Ovary (tissue), 9 donors: ENCODE data around the gene BRAP. TPM values are rescaled to one million over a fixed set of nuclear protein-coding genes. Genes with fewer than 3 reads are reported as not detected.
"Not testable (repeated sequence)": the region's sequence is repeated elsewhere in the genome, so short reads cannot be mapped to it uniquely, and the experiment has no call there.

ENCODE experiments used
- DNase-seq, 5 donors: peaks; one replicate each; pipeline ENCODE4 v3.0.0-alpha.2; 2019 to 2020
- H3K27ac ChIP-seq, 2 donors: fragments of 200-600 bp; one replicate each; pipeline versions ENCODE4 v1.5.1 to v1.8.0; 2019 to 2022
- H3K27me3 ChIP-seq: fragments of 200-600 bp; one replicate; pipeline ENCODE4 v1.8.0; 2022
- H3K36me3 ChIP-seq: fragments of 200-600 bp; sonication (generic); one replicate; pipeline ENCODE4 v1.5.1; 2019
- H3K4me1 ChIP-seq: one replicate; pipeline ENCODE4 v1.8.1; 2013; ENCODE audit warnings: mild to moderate bottlenecking, moderate library complexity; ENCODE audit not compliant: insufficient read depth
- H3K4me3 ChIP-seq: fragments of 200-600 bp; sonication (generic); one replicate; pipeline ENCODE4 v1.5.1; 2017
- H3K9me3 ChIP-seq, 2 donors: fragments of 200-600 bp in 1 of 2; sonication (generic) in 1 of 2; one replicate each; pipeline versions ENCODE4 v1.5.1 to v1.8.1; 2013 to 2019; ENCODE audit warnings: mild to moderate bottlenecking in 1 of 2, moderate library complexity in 1 of 2
- EP300 ChIP-seq: sonication (generic); formaldehyde crosslinking; IDR thresholded peaks from one replicate; pipeline ENCODE4 v1.6.1; 2017; ENCODE audit warnings: antibody characterized with exemption
- POLR2A ChIP-seq: fragments of 450-650 bp; IDR thresholded peaks from one replicate; pipeline ENCODE4 v1.6.1; 2017; ENCODE audit warnings: antibody characterized with exemption, mild to moderate bottlenecking, moderate library complexity
- WGBS, 3 donors: extraction: QIAGEN DNeasy Blood & Tissue Kit in 1 of 3; methylation state at CpG; one replicate each; pipeline versions ENCODE4 v1.1.5 to v1.1.7; 2013 to 2017; 5-methylcytosine and 5-hydroxymethylcytosine counted together
- intact Hi-C, 4 donors: fragments of 100-400 bp; cut with DNase I; formaldehyde crosslinking; loops; one replicate each; pipeline versions ENCODE4 v1.11.0 to v1.15.1; 2022 to 2023
- polyA plus RNA-seq, 2 donors: library from polyadenylated mRNA; stranded (reverse); fragments of 200-250 nt in 1 of 2; fragments of 350-450 nt in 1 of 2; fragmentation: Illumina TruSeq in 1 of 2; extraction: RNeasy Lipid Tissue Mini Kit (QIAGEN cat#74804) in 1 of 2; gene quantifications; one replicate each; pipeline ENCODE4 v1.2.3, GENCODE V29; 2013 to 2014
- total RNA-seq, 7 donors: library from RNA; depleted of rRNA in 2 of 7; stranded (reverse); fragments of >200 nt in 2 of 7; fragmentation: NEBNext Ultra II Directional in 3 of 7; extraction: Animal tissue kit (Norgen Biotek cat#: 25700) in 3 of 7; gene quantifications; one replicate each; pipeline versions ENCODE4 v1.1.0 to v1.2.4, GENCODE V29; 2016 to 2023
- TF ChIP-seq, protein P1 (sequence below), 3 donors: fragments of 450-650 bp in 2 of 3; fragments of 200-600 bp in 1 of 3; IDR thresholded peaks; one replicate each; pipeline versions ENCODE4 v1.5.1 to v1.8.0; 2016 to 2022; ENCODE audit warnings: antibody characterized with exemption in 3 of 3, mild to moderate bottlenecking in 1 of 3
- donor health status: DM: no; HTN: no; CAD: no; lungs with moderate emphysema.
- donor health status: DM: no; HTN: no; CAD: no.
- donor health status: Bipolar disorder and iron deficiency.
- donor health status: DM: yes; HTN: yes; CAD: no.
- donor health status: DM: no; HTN: no; CAD: no.
- donor health status: DM: yes; HTN: yes; CAD: no.

BRAP gene
- total and polyA plus RNA-seq, 9 donors: 9.5 to 24.4 (median 16.9) TPM

DNA sequence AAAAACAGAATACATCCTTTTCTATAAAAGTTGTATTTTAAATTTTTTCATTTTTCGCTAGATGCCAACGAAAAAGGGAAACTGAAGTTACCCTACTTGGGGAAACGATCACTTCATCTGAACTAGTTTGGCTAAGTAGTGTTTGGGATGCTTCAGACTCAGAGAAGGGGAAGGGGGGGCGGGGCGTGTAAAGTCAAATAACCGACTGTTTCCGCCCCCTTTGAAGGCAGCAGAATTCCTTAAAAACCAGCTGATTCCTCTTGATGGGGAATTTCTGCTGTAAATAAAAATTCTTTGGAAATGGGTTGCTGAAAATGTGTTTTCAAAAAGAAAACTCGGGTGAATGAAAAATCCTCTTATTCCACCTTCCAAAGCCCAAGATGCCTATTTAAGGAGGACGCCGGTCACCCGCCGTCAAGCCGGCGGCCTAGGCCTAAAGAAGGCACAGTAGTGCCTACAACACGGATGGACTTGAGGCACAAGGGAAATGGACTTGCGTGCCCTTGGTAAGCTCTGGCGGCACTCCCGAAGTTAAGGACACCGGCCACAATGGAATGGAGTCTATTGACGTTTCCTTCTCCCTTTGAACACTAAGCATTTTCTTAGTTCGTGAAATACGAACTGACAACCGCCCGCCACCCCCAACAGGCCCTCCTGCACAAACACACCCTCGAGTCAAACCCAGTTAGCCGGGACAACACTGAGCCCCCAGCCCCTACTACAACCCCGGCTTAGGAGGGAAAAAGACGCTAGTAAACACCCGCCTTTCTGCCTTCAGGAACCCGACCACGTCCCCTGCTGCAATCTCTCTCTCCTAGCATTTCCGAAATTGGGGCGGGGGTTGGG is 88.5 kb downstream of the BRAP start:
- intact Hi-C loops: loop anchor here in 1 of 4 donors (5.0 kb wide), 1 partner anchor 40 kb away; no protein-coding TSS in a partner anchor
- DNase-seq: peak; percentile 21 to 59 (median 38)
- TF ChIP-seq POLR2A (no peak), EP300 (no peak)
- TF ChIP-seq, protein P1, sequence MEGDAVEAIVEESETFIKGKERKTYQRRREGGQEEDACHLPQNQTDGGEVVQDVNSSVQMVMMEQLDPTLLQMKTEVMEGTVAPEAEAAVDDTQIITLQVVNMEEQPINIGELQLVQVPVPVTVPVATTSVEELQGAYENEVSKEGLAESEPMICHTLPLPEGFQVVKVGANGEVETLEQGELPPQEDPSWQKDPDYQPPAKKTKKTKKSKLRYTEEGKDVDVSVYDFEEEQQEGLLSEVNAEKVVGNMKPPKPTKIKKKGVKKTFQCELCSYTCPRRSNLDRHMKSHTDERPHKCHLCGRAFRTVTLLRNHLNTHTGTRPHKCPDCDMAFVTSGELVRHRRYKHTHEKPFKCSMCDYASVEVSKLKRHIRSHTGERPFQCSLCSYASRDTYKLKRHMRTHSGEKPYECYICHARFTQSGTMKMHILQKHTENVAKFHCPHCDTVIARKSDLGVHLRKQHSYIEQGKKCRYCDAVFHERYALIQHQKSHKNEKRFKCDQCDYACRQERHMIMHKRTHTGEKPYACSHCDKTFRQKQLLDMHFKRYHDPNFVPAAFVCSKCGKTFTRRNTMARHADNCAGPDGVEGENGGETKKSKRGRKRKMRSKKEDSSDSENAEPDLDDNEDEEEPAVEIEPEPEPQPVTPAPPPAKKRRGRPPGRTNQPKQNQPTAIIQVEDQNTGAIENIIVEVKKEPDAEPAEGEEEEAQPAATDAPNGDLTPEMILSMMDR (IDR thresholded peaks at IDR 0.05): no peak

DNA sequence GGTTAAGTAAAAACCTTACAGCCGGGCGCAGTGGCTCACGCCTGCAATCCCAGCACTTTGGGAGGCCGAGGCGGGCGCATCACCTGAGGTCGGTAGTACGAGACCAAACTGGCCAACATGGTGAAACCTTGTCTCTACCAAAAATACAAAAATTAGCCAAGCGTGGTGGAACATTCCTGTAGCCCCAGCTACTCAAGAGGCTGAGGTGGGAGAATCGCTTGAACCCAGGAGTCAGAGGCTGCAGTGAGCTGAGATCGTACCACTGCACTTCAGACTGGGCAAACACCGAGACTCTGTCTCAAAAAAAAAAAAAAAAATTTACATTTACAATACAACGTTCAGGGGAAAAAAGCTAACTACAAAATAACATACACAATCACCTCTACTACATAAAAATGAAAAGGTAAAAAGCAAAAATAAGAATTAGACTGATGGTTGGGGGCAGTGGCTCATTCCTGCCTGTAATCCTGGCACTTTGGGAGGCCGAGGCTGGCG is 90.4 kb downstream of the BRAP start:
- intact Hi-C loops: loop anchor here in 1 of 4 donors (5.0 kb wide), 1 partner anchor 42 kb away; no protein-coding TSS in a partner anchor
- H3K4me1 ChIP-seq, H3K4me3 ChIP-seq, H3K27ac ChIP-seq, H3K27me3 ChIP-seq, H3K36me3 ChIP-seq, H3K9me3 ChIP-seq: not testable (repeated sequence)
- 75 to 76% (median 75%) methylated on average over 15 of the region's 15 CpGs for WGBS, 3 donors
- DNase-seq: peak in 2 of 5 donors; percentile 6 to 32

More for the DNA sequence above, 88.5 kb downstream of the BRAP start:
- Histone ChIP-seq H3K27me3 (no peaks in the 10 kb centered on the region), H3K4me3 (peak overlapping the region; percentile 74), H3K36me3 (no peaks in the 10 kb centered on the region), H3K9me3 (no peaks in the 10 kb centered on the region), H3K27ac (peak overlapping the region; percentile 97 to 99), H3K4me1 (peaks cover 3% of the 10 kb centered on the region)
- 2 to 3% (median 3%) methylated on average over 33 of the region's 33 CpGs for WGBS, 3 donors

Other genes with a start within 250 kb of the BRAP start
- 100 to 1,000 TPM in 1 of 7 donors, 10 to 100 TPM in 6; 33.7 to 106 (median 68.9) TPM for gene ATXN2, start 86.6 kb downstream of the BRAP start, total RNA-seq
- 10 to 100 TPM; 28.4 to 60.9 TPM for gene ATXN2, start 86.6 kb downstream of the BRAP start, polyA plus RNA-seq
- 10 to 100 TPM; 14.2 to 27.0 (median 22.4) TPM for gene ACAD10, start 97 bp upstream of the BRAP start, total RNA-seq
- 10 to 100 TPM; 15.0 to 21.7 TPM for gene ACAD10, start 97 bp upstream of the BRAP start, polyA plus RNA-seq
- 100 to 1,000 TPM in 5 of 7 donors, 10 to 100 TPM in 2; 46.7 to 154 (median 120) TPM for gene ALDH2, start 81.0 kb upstream of the BRAP start, total RNA-seq
- gene ALDH2, start 81.0 kb upstream of the BRAP start, polyA plus RNA-seq: 100 to 1,000 TPM in 1 of 2 donors, 10 to 100 TPM in 1; 59.2 to 115 TPM
- gene MAPKAPK5, start 156.3 kb upstream of the BRAP start, total RNA-seq: 10 to 100 TPM; 35.6 to 52.5 (median 39.0) TPM
- gene MAPKAPK5, start 156.3 kb upstream of the BRAP start, polyA plus RNA-seq: 10 to 100 TPM; 20.0 to 21.8 TPM